ENCODE measurements around the gene MYBPH. TPM values are rescaled to one million over a fixed set of nuclear protein-coding genes. Genes with fewer than 3 reads are reported as not detected.

The MYBPH gene
- total and polyA plus RNA-seq, 2 experiments from 2014 or later = not detected

- H3K4me3 ChIP-seq = peak overlapping the region; percentile 83
- no peaks in the 10 kb centered on the region for H4K20me1 ChIP-seq (replicated peaks; ENCODE audit: insufficient read depth)
- H3K4me3 Mint-ChIP-seq = peak overlapping the region; percentile 72; the same call in 1 of the 3 replicates
- peaks cover 34% of the 10 kb centered on the region for H3K4me1 Mint-ChIP-seq
- DNase-seq (ENCODE audit: low spot score) (peak; percentile 79), ATAC-seq (peak; percentile 18)
- H3K4me1 ChIP-seq (ENCODE audit: insufficient read depth) = peaks cover 15% of the 10 kb centered on the region
- no peaks in the 10 kb centered on the region for H3K79me2 ChIP-seq (replicated peaks; ENCODE audit: insufficient read depth)
- H3K27me3 ChIP-seq (ENCODE audit: insufficient read depth) = peaks cover 35% of the 10 kb centered on the region
- peak overlapping the region; percentile 98 for H3K4me2 ChIP-seq
- no peaks in the 10 kb centered on the region for H3K9me2 ChIP-seq (ENCODE audit: insufficient read depth)
- no peak overlapping the region for H3K27ac ChIP-seq (ENCODE audit: low read depth)
- no peaks in the 10 kb centered on the region for H3K36me3 ChIP-seq (ENCODE audit: insufficient read depth)
- H3K27me3 Mint-ChIP-seq (ENCODE audit: insufficient read depth, low read depth, poor library complexity) = peaks cover 42% of the 10 kb centered on the region
- TF ChIP-seq, protein P1, sequence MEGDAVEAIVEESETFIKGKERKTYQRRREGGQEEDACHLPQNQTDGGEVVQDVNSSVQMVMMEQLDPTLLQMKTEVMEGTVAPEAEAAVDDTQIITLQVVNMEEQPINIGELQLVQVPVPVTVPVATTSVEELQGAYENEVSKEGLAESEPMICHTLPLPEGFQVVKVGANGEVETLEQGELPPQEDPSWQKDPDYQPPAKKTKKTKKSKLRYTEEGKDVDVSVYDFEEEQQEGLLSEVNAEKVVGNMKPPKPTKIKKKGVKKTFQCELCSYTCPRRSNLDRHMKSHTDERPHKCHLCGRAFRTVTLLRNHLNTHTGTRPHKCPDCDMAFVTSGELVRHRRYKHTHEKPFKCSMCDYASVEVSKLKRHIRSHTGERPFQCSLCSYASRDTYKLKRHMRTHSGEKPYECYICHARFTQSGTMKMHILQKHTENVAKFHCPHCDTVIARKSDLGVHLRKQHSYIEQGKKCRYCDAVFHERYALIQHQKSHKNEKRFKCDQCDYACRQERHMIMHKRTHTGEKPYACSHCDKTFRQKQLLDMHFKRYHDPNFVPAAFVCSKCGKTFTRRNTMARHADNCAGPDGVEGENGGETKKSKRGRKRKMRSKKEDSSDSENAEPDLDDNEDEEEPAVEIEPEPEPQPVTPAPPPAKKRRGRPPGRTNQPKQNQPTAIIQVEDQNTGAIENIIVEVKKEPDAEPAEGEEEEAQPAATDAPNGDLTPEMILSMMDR (conservative IDR thresholded peaks at IDR 0.05; ENCODE audit: low read depth in 2 of 2) = peak; percentile 53 to 58
- TF ChIP-seq POLR2AphosphoS5 (IDR thresholded peaks at IDR 0.05; ENCODE audit: low read depth) = no peak
- 0 out of 2 replicates have a peak, but pooled peaks cover 3% of the 10 kb centered on the region for H3F3A ChIP-seq (replicated peaks; ENCODE audit: low read depth)
- peak overlapping the region; percentile 99 for H2AFZ ChIP-seq
- H3K9me3 Mint-ChIP-seq = no peaks in the 10 kb centered on the region; the same call in 2 of the 3 replicates
- no peak overlapping the region for H3K27ac Mint-ChIP-seq
- no peaks in the 10 kb centered on the region for H3K36me3 Mint-ChIP-seq (ENCODE audit: low read depth)
Measured at GRCh38 chr1:203126151-203126865, 49.3 kb downstream of the MYBPH start.

GRCh38 chr1:203124546-203125317 is 50.9 kb downstream of the MYBPH start:
- ATAC-seq (no peak), DNase-seq (ENCODE audit: low spot score) (no peak)
- H3K36me3 ChIP-seq (ENCODE audit: insufficient read depth) = no peaks in the 10 kb centered on the region
- H3K9me2 ChIP-seq (ENCODE audit: insufficient read depth) = no peaks in the 10 kb centered on the region
- no peak overlapping the region for H2AFZ ChIP-seq
- no peak overlapping the region for H3K27ac ChIP-seq (ENCODE audit: low read depth)
- no peak overlapping the region for H3K27ac Mint-ChIP-seq
- no peaks in the 10 kb centered on the region for H4K20me1 ChIP-seq (replicated peaks; ENCODE audit: insufficient read depth)
- peaks cover 15% of the 10 kb centered on the region for H3K4me1 ChIP-seq (ENCODE audit: insufficient read depth)
- H3K4me2 ChIP-seq = no peak overlapping the region
- no peak overlapping the region for H3K4me3 ChIP-seq
- H3F3A ChIP-seq (replicated peaks; ENCODE audit: low read depth) = 0 out of 2 replicates have a peak, but pooled peaks cover 3% of the 10 kb centered on the region
- H3K79me2 ChIP-seq (replicated peaks; ENCODE audit: insufficient read depth) = no peaks in the 10 kb centered on the region
- peaks cover 35% of the 10 kb centered on the region for H3K27me3 ChIP-seq (ENCODE audit: insufficient read depth)
- no peaks in the 10 kb centered on the region for H3K36me3 Mint-ChIP-seq (ENCODE audit: low read depth)
- no peak overlapping the region for H3K4me3 Mint-ChIP-seq
- H3K9me3 Mint-ChIP-seq = no peaks in the 10 kb centered on the region; the same call in 2 of the 3 replicates
- H3K27me3 Mint-ChIP-seq (ENCODE audit: insufficient read depth, low read depth, poor library complexity) = peaks cover 44% of the 10 kb centered on the region
- peaks cover 34% of the 10 kb centered on the region for H3K4me1 Mint-ChIP-seq
- TF ChIP-seq, protein P1 (conservative IDR thresholded peaks at IDR 0.05; ENCODE audit: low read depth in 2 of 2) = no peak
- TF ChIP-seq POLR2AphosphoS5 (IDR thresholded peaks at IDR 0.05; ENCODE audit: low read depth) (no peak), ZNF462 (CRISPR knock-in tag; IDR thresholded peaks at IDR 0.05) (no peak), ETS1 (IDR thresholded peaks at IDR 0.05) (no peak), EZH2phosphoT487 (IDR thresholded peaks at IDR 0.05; ENCODE audit: unreplicated experiment) (no peak)
